Hepatocyte (in vitro differentiated cells): ENCODE measurements around the gene NKD1.

Experiments
- CTCF ChIP-seq: fragments of 200-600 bp; sonication (generic); IDR thresholded peaks from 2 replicates; pipeline ENCODE4 v1.5.1; 2016; ENCODE audit warnings: antibody characterized with exemption, mild to moderate bottlenecking; ENCODE audit not compliant: poor library complexity
- EZH2 ChIP-seq: fragments of 200-600 bp; sonication (generic); IDR thresholded peaks from 2 replicates; pipeline ENCODE4 v1.6.1; 2016; ENCODE audit warnings: antibody characterized with exemption, mild to moderate bottlenecking, borderline replicate concordance

GRCh38 chr16:50615891-50616290 is 67.7 kb downstream of the NKD1 start:
- no peak for TF ChIP-seq CTCF
- no peak for TF ChIP-seq EZH2
